ENCODE measurements around the gene TAF5. TPM values are rescaled to one million over a fixed set of nuclear protein-coding genes. Genes with fewer than 3 reads are reported as not detected.

The TAF5 gene
- total and polyA plus RNA-seq, 2 donors (not counting 1 experiment from before 2014, with no cell fraction given) = 3.0 to 3.4 TPM

DNA sequence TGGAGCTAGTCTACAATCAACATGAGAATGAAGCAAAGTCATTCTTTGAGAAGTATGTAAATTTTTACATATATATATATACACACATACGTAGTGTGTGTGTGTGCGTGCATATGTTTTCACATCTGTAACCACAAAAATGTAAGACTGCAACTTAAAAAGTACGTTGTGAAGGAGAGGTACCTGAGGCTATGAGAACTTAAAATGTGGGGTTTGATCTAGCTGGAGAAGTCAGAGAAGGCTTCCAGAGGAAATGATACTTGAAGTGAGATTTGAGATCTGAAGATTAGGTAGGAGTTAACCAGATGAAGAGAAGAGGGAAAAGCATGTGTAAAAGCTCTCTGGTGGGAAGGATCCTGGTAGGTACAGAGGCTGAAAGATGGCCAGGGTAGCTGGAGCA, 5.8 kb downstream of the TAF5 start:
- no peak overlapping the region for H3K9ac ChIP-seq (ENCODE audit: insufficient read depth, low read length)

DNA sequence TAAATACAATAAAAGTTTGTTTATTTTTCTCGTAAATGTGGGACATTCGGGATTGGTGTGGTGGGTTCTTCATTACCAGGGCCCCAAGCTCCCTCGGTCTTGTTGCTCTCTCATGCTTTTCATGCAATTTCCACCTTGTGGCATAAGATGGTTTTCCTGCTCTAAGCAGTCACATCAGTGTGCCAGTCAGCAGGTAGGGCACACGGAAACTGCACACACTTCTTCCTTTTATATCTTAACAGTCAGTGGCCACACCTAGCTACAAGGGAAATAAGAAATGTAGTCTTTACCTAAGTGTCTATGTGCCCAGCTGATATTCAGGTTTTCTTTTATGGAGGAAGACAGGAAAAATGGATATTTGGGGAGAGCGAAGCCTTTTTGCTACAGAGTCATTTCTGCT, 6.5 kb downstream of the TAF5 start:
- DNase-seq (ENCODE audit: low read depth in 2 of 2) = no peak
- peaks cover 2% of the 10 kb centered on the region for H3K36me3 ChIP-seq (ENCODE audit: control insufficient read depth, insufficient read depth, low read length)
- no peaks in the 10 kb centered on the region for H3K27me3 ChIP-seq (ENCODE audit: control insufficient read depth, insufficient read depth, low read length)
- no peaks in the 10 kb centered on the region for H3K4me1 ChIP-seq (ENCODE audit: control insufficient read depth, extremely low read depth, insufficient read depth, low read length)
- no peak overlapping the region for H3K4me2 ChIP-seq (ENCODE audit: extremely low read depth, insufficient read depth, low read length)
- H3K9me3 ChIP-seq (ENCODE audit: control insufficient read depth, insufficient read depth, low read depth, low read length) = no peaks in the 10 kb centered on the region
- H2AFZ ChIP-seq (ENCODE audit: low read length) = no peak overlapping the region
- no peak overlapping the region for H3K9ac ChIP-seq (ENCODE audit: insufficient read depth, low read length)
- peaks cover 5% of the 10 kb centered on the region for H3K79me2 ChIP-seq (ENCODE audit: control insufficient read depth, insufficient read depth, low read length)
- H4K20me1 ChIP-seq (ENCODE audit: control insufficient read depth, extremely low read depth, insufficient read depth, low read length) = no peaks in the 10 kb centered on the region
- H3K27ac ChIP-seq (ENCODE audit: insufficient read depth, low read length) = no peak overlapping the region
- no peak overlapping the region for H3K4me3 ChIP-seq (replicated peaks in 1 of 4; ENCODE audit: control extremely low read depth in 1 of 4, insufficient read depth in 1 of 4, low read depth in 3 of 4, low read length in 4 of 4)
- TF ChIP-seq EZH2 (IDR thresholded peaks at IDR 0.05; ENCODE audit: low read length, missing control alignments) (no peak), CTCF (conservative IDR thresholded peaks at IDR 0.05 in 1 of 2, IDR thresholded peaks at IDR 0.05 in 1 of 2; ENCODE audit: low read depth in 1 of 2, low read length in 2 of 2) (no peak)

More for the DNA sequence above, 5.8 kb downstream of the TAF5 start:
- H3K36me3 ChIP-seq (ENCODE audit: control insufficient read depth, insufficient read depth, low read length) = peaks cover 2% of the 10 kb centered on the region
- no peaks in the 10 kb centered on the region for H3K9me3 ChIP-seq (ENCODE audit: control insufficient read depth, insufficient read depth, low read depth, low read length)
- no peak overlapping the region for H3K27ac ChIP-seq (ENCODE audit: insufficient read depth, low read length)
- H3K4me2 ChIP-seq (ENCODE audit: extremely low read depth, insufficient read depth, low read length) = no peak overlapping the region
- H3K27me3 ChIP-seq (ENCODE audit: control insufficient read depth, insufficient read depth, low read length) = no peaks in the 10 kb centered on the region
- TF ChIP-seq EZH2 (IDR thresholded peaks at IDR 0.05; ENCODE audit: low read length, missing control alignments) (no peak), CTCF (conservative IDR thresholded peaks at IDR 0.05 in 1 of 2, IDR thresholded peaks at IDR 0.05 in 1 of 2; ENCODE audit: low read depth in 1 of 2, low read length in 2 of 2) (no peak)
- no peak for DNase-seq (ENCODE audit: low read depth in 2 of 2)
- no peak overlapping the region for H3K4me3 ChIP-seq (replicated peaks in 1 of 4; ENCODE audit: control extremely low read depth in 1 of 4, insufficient read depth in 1 of 4, low read depth in 3 of 4, low read length in 4 of 4)
- no peaks in the 10 kb centered on the region for H4K20me1 ChIP-seq (ENCODE audit: control insufficient read depth, extremely low read depth, insufficient read depth, low read length)
- H3K79me2 ChIP-seq (ENCODE audit: control insufficient read depth, insufficient read depth, low read length) = peaks cover 5% of the 10 kb centered on the region
- no peaks in the 10 kb centered on the region for H3K4me1 ChIP-seq (ENCODE audit: control insufficient read depth, extremely low read depth, insufficient read depth, low read length)
- no peak overlapping the region for H2AFZ ChIP-seq (ENCODE audit: low read length)

GRCh38 chr10:103382769-103383168, 15.0 kb downstream of the TAF5 start:
- H3K4me1 ChIP-seq (ENCODE audit: control insufficient read depth, extremely low read depth, insufficient read depth, low read length) = no peaks in the 10 kb centered on the region
- no peaks in the 10 kb centered on the region for H3K9me3 ChIP-seq (ENCODE audit: control insufficient read depth, insufficient read depth, low read depth, low read length)
- no peak overlapping the region for H3K4me3 ChIP-seq (replicated peaks in 1 of 4; ENCODE audit: control extremely low read depth in 1 of 4, insufficient read depth in 1 of 4, low read depth in 3 of 4, low read length in 4 of 4)
- H4K20me1 ChIP-seq (ENCODE audit: control insufficient read depth, extremely low read depth, insufficient read depth, low read length) = no peaks in the 10 kb centered on the region
- H3K4me2 ChIP-seq (ENCODE audit: extremely low read depth, insufficient read depth, low read length) = no peak overlapping the region
- H3K79me2 ChIP-seq (ENCODE audit: control insufficient read depth, insufficient read depth, low read length) = no peaks in the 10 kb centered on the region
- no peak overlapping the region for H2AFZ ChIP-seq (ENCODE audit: low read length)
- H3K27ac ChIP-seq (ENCODE audit: insufficient read depth, low read length) = no peak overlapping the region
- no peak for TF ChIP-seq EZH2 (IDR thresholded peaks at IDR 0.05; ENCODE audit: low read length, missing control alignments)
- TF ChIP-seq CTCF (conservative IDR thresholded peaks at IDR 0.05 in 1 of 2, IDR thresholded peaks at IDR 0.05 in 1 of 2; ENCODE audit: low read depth in 1 of 2, low read length in 2 of 2) = no peak
- no peaks in the 10 kb centered on the region for H3K27me3 ChIP-seq (ENCODE audit: control insufficient read depth, insufficient read depth, low read length)
- H3K36me3 ChIP-seq (ENCODE audit: control insufficient read depth, insufficient read depth, low read length) = no peaks in the 10 kb centered on the region
- H3K9ac ChIP-seq (ENCODE audit: insufficient read depth, low read length) = no peak overlapping the region
- DNase-seq (ENCODE audit: low read depth in 2 of 2) = no peak
